GM19467 (cell line): ENCODE data around the gene FLNC.
A peak's percentile ranks its signal among the peaks of the same experiment; 100 is the strongest.

Experiments
- ATAC-seq: cut with Tn5 transposase; IDR thresholded peaks from one replicate; pipeline ENCODE4 v1.9.1; 2021; ENCODE audit warnings: mild to moderate bottlenecking, moderate library complexity; ENCODE audit not compliant: unreplicated experiment

The FLNC gene

GRCh38 chr7:128830231-128831177 is at the start of gene FLNC:
Gene FLNC, plus strand, starts transcription at chr7:128830406. Its CDS starts 232 bp downstream, at chr7:128830638.
- no peak for ATAC-seq

- no peak for ATAC-seq
These were observed 49.1 kb upstream of the FLNC start for GRCh38 chr7:128781126-128781525.

- ATAC-seq = no peak
These were observed 48.4 kb upstream of the FLNC start for GRCh38 chr7:128781851-128782250.

GRCh38 chr7:128783143-128783861 is 46.9 kb upstream of the FLNC start:
- ATAC-seq = no peak

GRCh38 chr7:128785738-128786137 is 44.5 kb upstream of the FLNC start:
- ATAC-seq = no peak

GRCh38 chr7:128788446-128789412 is 41.5 kb upstream of the FLNC start:
- ATAC-seq = no peak

- ATAC-seq = peak; percentile 13
These were observed 39.7 kb upstream of the FLNC start for GRCh38 chr7:128790315-128791041.

GRCh38 chr7:128791121-128791971 is 38.9 kb upstream of the FLNC start, which contains the start of gene CCDC136:
Gene CCDC136, plus strand, starts transcription at chr7:128791968. Its CDS starts 444 bp downstream, at chr7:128792412.
- peak; percentile 79 for ATAC-seq

- no peak for ATAC-seq
These were observed 38.3 kb upstream of the FLNC start for GRCh38 chr7:128791972-128792327.

- ATAC-seq = no peak
These were observed 37.6 kb upstream of the FLNC start for GRCh38 chr7:128792471-128793180.

- ATAC-seq = no peak
These were observed 37.0 kb upstream of the FLNC start for GRCh38 chr7:128793181-128793547.

GRCh38 chr7:128794020-128794419 is 36.2 kb upstream of the FLNC start:
- no peak for ATAC-seq

GRCh38 chr7:128794436-128794835 is 35.8 kb upstream of the FLNC start:
- ATAC-seq = no peak

GRCh38 chr7:128795129-128795528 is 35.1 kb upstream of the FLNC start:
- no peak for ATAC-seq

GRCh38 chr7:128796327-128796726 is 33.9 kb upstream of the FLNC start:
- no peak for ATAC-seq

GRCh38 chr7:128799451-128799850 is 30.8 kb upstream of the FLNC start:
- no peak for ATAC-seq

GRCh38 chr7:128800567-128800966 is 29.6 kb upstream of the FLNC start:
- ATAC-seq = no peak

GRCh38 chr7:128801003-128801402 is 29.2 kb upstream of the FLNC start:
- ATAC-seq = no peak
